ENCODE measurements around the gene ICAM5. TPM values are rescaled to one million over a fixed set of nuclear protein-coding genes. Genes with fewer than 3 reads are reported as not detected.
A peak's percentile ranks its signal among the peaks of the same experiment; 100 is the strongest.

The ICAM5 gene
- total and polyA plus RNA-seq, 9 of the 15 experiments (the other 6 are each of a cell fraction or from before 2014, with no cell fraction given), result 0.10 to 114 (median 13.7) TPM

DNA sequence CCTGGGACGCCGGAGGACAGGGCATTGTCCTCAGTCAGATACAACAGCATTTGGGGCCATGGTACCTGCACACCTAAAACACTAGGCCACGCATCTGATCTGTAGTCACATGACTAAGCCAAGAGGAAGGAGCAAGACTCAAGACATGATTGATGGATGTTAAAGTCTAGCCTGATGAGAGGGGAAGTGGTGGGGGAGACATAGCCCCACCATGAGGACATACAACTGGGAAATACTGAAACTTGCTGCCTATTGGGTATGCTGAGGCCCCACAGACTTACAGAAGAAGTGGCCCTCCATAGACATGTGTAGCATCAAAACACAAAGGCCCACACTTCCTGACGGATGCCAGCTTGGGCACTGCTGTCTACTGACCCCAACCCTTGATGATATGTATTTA lies 4.4 kb upstream of the ICAM5 start (continued):
- TF ChIP-seq, protein P1, sequence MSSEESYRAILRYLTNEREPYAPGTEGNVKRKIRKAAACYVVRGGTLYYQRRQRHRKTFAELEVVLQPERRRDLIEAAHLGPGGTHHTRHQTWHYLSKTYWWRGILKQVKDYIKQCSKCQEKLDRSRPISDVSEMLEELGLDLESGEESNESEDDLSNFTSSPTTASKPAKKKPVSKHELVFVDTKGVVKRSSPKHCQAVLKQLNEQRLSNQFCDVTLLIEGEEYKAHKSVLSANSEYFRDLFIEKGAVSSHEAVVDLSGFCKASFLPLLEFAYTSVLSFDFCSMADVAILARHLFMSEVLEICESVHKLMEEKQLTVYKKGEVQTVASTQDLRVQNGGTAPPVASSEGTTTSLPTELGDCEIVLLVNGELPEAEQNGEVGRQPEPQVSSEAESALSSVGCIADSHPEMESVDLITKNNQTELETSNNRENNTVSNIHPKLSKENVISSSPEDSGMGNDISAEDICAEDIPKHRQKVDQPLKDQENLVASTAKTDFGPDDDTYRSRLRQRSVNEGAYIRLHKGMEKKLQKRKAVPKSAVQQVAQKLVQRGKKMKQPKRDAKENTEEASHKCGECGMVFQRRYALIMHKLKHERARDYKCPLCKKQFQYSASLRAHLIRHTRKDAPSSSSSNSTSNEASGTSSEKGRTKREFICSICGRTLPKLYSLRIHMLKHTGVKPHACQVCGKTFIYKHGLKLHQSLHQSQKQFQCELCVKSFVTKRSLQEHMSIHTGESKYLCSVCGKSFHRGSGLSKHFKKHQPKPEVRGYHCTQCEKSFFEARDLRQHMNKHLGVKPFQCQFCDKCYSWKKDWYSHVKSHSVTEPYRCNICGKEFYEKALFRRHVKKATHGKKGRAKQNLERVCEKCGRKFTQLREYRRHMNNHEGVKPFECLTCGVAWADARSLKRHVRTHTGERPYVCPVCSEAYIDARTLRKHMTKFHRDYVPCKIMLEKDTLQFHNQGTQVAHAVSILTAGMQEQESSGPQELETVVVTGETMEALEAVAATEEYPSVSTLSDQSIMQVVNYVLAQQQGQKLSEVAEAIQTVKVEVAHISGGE (CRISPR knock-in tag; IDR thresholded peaks at IDR 0.05), result no peak
- no peak for TF ChIP-seq THAP7 (CRISPR knock-in tag; IDR thresholded peaks at IDR 0.05)
- peak; percentile 56; the same call in 1 of the 2 replicates for TF ChIP-seq RAD51 (IDR thresholded peaks at IDR 0.05; ENCODE audit: borderline replicate concordance, low read depth)
- no peak for TF ChIP-seq ETV5 (CRISPR knock-in tag; IDR thresholded peaks at IDR 0.05; ENCODE audit: low read depth)
- no peak for TF ChIP-seq DPF2 (IDR thresholded peaks at IDR 0.05)
- TF ChIP-seq, protein P2, sequence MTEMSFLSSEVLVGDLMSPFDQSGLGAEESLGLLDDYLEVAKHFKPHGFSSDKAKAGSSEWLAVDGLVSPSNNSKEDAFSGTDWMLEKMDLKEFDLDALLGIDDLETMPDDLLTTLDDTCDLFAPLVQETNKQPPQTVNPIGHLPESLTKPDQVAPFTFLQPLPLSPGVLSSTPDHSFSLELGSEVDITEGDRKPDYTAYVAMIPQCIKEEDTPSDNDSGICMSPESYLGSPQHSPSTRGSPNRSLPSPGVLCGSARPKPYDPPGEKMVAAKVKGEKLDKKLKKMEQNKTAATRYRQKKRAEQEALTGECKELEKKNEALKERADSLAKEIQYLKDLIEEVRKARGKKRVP (CRISPR knock-in tag; IDR thresholded peaks at IDR 0.05), result no peak
- no peak for TF ChIP-seq ZMIZ1 (IDR thresholded peaks at IDR 0.05; ENCODE audit: low read depth in 2 of 2, low read length in 2 of 2)
- no peak for TF ChIP-seq MXD1 (CRISPR knock-in tag; IDR thresholded peaks at IDR 0.05; ENCODE audit: borderline replicate concordance, poor library complexity, severe bottlenecking)
- no peak for TF ChIP-seq ZNF143 (CRISPR knock-in tag; IDR thresholded peaks at IDR 0.05)
- no peak for TF ChIP-seq MAFF (IDR thresholded peaks at IDR 0.05; ENCODE audit: low read length)
- TF ChIP-seq, protein P3, sequence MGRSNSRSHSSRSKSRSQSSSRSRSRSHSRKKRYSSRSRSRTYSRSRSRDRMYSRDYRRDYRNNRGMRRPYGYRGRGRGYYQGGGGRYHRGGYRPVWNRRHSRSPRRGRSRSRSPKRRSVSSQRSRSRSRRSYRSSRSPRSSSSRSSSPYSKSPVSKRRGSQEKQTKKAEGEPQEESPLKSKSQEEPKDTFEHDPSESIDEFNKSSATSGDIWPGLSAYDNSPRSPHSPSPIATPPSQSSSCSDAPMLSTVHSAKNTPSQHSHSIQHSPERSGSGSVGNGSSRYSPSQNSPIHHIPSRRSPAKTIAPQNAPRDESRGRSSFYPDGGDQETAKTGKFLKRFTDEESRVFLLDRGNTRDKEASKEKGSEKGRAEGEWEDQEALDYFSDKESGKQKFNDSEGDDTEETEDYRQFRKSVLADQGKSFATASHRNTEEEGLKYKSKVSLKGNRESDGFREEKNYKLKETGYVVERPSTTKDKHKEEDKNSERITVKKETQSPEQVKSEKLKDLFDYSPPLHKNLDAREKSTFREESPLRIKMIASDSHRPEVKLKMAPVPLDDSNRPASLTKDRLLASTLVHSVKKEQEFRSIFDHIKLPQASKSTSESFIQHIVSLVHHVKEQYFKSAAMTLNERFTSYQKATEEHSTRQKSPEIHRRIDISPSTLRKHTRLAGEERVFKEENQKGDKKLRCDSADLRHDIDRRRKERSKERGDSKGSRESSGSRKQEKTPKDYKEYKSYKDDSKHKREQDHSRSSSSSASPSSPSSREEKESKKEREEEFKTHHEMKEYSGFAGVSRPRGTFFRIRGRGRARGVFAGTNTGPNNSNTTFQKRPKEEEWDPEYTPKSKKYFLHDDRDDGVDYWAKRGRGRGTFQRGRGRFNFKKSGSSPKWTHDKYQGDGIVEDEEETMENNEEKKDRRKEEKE (IDR thresholded peaks at IDR 0.05; ENCODE audit: borderline replicate concordance in 1 of 2, control insufficient read depth in 1 of 2, low read depth in 2 of 2, low read length in 1 of 2), result no peak
- no peak for TF ChIP-seq ZNF354B (CRISPR knock-in tag; IDR thresholded peaks at IDR 0.05)
- TF ChIP-seq TCFL5 (CRISPR knock-in tag; conservative IDR thresholded peaks at IDR 0.05), result no peak
- no peak for TF ChIP-seq ZNF766 (CRISPR knock-in tag; conservative IDR thresholded peaks at IDR 0.05)
- TF ChIP-seq CEBPB (tag; IDR thresholded peaks at IDR 0.05), result no peak

Measured in K562 (cell line).